ENCODE measurements around the gene OR52H1.

DNA sequence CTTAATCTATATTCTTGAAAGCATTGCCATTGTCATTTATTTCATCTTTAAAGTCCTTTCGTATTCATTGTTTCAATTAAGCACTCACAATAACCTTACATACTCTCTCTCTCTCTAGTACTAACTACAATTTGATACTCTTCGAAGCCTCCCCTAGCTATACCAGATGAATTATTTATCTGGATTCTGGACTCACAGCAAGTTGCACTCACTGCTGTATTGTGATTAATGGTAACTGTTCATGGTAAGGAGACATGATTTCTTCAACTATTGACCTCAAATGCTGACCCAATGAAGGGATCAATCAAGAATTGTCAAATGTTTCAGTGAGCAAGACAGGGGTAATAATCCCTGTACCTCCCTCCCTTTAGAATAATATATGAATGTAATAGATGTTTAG lies 26.3 kb upstream of the OR52H1 start:
- TF ChIP-seq, protein P1, sequence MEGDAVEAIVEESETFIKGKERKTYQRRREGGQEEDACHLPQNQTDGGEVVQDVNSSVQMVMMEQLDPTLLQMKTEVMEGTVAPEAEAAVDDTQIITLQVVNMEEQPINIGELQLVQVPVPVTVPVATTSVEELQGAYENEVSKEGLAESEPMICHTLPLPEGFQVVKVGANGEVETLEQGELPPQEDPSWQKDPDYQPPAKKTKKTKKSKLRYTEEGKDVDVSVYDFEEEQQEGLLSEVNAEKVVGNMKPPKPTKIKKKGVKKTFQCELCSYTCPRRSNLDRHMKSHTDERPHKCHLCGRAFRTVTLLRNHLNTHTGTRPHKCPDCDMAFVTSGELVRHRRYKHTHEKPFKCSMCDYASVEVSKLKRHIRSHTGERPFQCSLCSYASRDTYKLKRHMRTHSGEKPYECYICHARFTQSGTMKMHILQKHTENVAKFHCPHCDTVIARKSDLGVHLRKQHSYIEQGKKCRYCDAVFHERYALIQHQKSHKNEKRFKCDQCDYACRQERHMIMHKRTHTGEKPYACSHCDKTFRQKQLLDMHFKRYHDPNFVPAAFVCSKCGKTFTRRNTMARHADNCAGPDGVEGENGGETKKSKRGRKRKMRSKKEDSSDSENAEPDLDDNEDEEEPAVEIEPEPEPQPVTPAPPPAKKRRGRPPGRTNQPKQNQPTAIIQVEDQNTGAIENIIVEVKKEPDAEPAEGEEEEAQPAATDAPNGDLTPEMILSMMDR (IDR thresholded peaks at IDR 0.05; ENCODE audit: control extremely low read depth in 1 of 3, insufficient read depth in 1 of 3, low read depth in 1 of 3, low read length in 3 of 3) = no peak
- TF ChIP-seq SP2 (IDR thresholded peaks at IDR 0.05; ENCODE audit: low read length) = no peak
- no peak for TF ChIP-seq POLR2A (IDR thresholded peaks at IDR 0.05; ENCODE audit: control extremely low read depth in 1 of 2, low read depth in 2 of 2, low read length in 2 of 2)
- no peak for TF ChIP-seq TAF7 (optimal IDR thresholded peaks at IDR 0.05; ENCODE audit: borderline replicate concordance, low read depth, low read length)
- TF ChIP-seq SUZ12 (IDR thresholded peaks at IDR 0.05; ENCODE audit: low read length) = no peak
- TF ChIP-seq EZH2 (IDR thresholded peaks at IDR 0.05; ENCODE audit: low read depth, low read length, severe bottlenecking) = no peak
- no peak for TF ChIP-seq JUN (IDR thresholded peaks at IDR 0.05; ENCODE audit: low read depth, low read length)
- TF ChIP-seq JUND (IDR thresholded peaks at IDR 0.05; ENCODE audit: low read length) = no peak
- no peak for TF ChIP-seq CBX8 (IDR thresholded peaks at IDR 0.05; ENCODE audit: borderline replicate concordance, low read depth, low read length)
- TF ChIP-seq, protein P2, sequence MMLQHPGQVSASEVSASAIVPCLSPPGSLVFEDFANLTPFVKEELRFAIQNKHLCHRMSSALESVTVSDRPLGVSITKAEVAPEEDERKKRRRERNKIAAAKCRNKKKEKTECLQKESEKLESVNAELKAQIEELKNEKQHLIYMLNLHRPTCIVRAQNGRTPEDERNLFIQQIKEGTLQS (IDR thresholded peaks at IDR 0.05; ENCODE audit: insufficient read depth, low read depth, low read length) = no peak
- no peak for TF ChIP-seq SIN3A (conservative IDR thresholded peaks at IDR 0.05 in 1 of 2, IDR thresholded peaks at IDR 0.05 in 1 of 2; ENCODE audit: low read depth in 1 of 2, low read length in 2 of 2)

Data from H1 (cell line).